Stimulated activated CD4-positive, alpha-beta T cell treated with anti-CD3 and anti-CD28 coated beads, TNF-alpha, amount 100 ng/mL, for 48 hours (primary cell): ENCODE measurements around the gene PXYLP1.
"Not testable (repeated sequence)": the region's sequence is repeated elsewhere in the genome, so short reads cannot be mapped to it uniquely, and the experiment has no call there.

Experiments
- DNase-seq, 3 donors: peaks; one replicate each; pipeline ENCODE4 v3.0.0-alpha.2; 2020; ENCODE audit warnings: low read depth in 3 of 3

PXYLP1 gene

GRCh38 chr3:141231101-141231951, at the start of gene PXYLP1:
Gene PXYLP1, plus strand, starts transcription at chr3:141231825. Its CDS starts 28,351 bp downstream, at chr3:141260176.
- DNase-seq = peak; percentile 82 to 84 (median 83)

- DNase-seq = no peak
These were observed 48.0 kb upstream of the PXYLP1 start for GRCh38 chr3:141183606-141184005.

GRCh38 chr3:141184430-141184829, 47.2 kb upstream of the PXYLP1 start:
- DNase-seq = no peak

GRCh38 chr3:141191097-141191749, 40.4 kb upstream of the PXYLP1 start:
- DNase-seq = no peak

GRCh38 chr3:141192345-141192744, 39.3 kb upstream of the PXYLP1 start:
- DNase-seq = peak; percentile 89 to 99 (median 93)

- DNase-seq = no peak
These were observed 38.4 kb upstream of the PXYLP1 start for GRCh38 chr3:141193066-141193830.

- no peak for DNase-seq
These were observed 30.5 kb upstream of the PXYLP1 start for GRCh38 chr3:141201122-141201521.

GRCh38 chr3:141202682-141203081, 28.9 kb upstream of the PXYLP1 start:
- no peak for DNase-seq

GRCh38 chr3:141203866-141204265, 27.8 kb upstream of the PXYLP1 start:
- DNase-seq = no peak

- no peak for DNase-seq
These were observed 27.3 kb upstream of the PXYLP1 start for GRCh38 chr3:141204343-141204742.

GRCh38 chr3:141211306-141211705, 20.3 kb upstream of the PXYLP1 start:
- DNase-seq = not testable (repeated sequence)

- no peak for DNase-seq
These were observed 19.5 kb upstream of the PXYLP1 start for GRCh38 chr3:141212101-141212500.

- no peak for DNase-seq
These were observed 19.1 kb upstream of the PXYLP1 start for GRCh38 chr3:141212555-141212954.

GRCh38 chr3:141216975-141217374, 14.7 kb upstream of the PXYLP1 start:
- no peak for DNase-seq

- DNase-seq = no peak
These were observed 14.2 kb upstream of the PXYLP1 start for GRCh38 chr3:141217389-141217788.

- no peak for DNase-seq
These were observed 13.3 kb upstream of the PXYLP1 start for GRCh38 chr3:141218162-141218835.

- DNase-seq = no peak
These were observed 12.7 kb upstream of the PXYLP1 start for GRCh38 chr3:141218926-141219325.

- no peak for DNase-seq
These were observed 7.9 kb upstream of the PXYLP1 start for GRCh38 chr3:141223673-141224166.

GRCh38 chr3:141225939-141226338, 5.7 kb upstream of the PXYLP1 start:
- DNase-seq = no peak

GRCh38 chr3:141227216-141227615, 4.4 kb upstream of the PXYLP1 start:
- no peak for DNase-seq

GRCh38 chr3:141227752-141228151, 3.9 kb upstream of the PXYLP1 start:
- DNase-seq = no peak

- DNase-seq = no peak
These were observed 3.2 kb upstream of the PXYLP1 start for GRCh38 chr3:141228395-141228794.
